Gastroesophageal sphincter (tissue), 3 donors: Measurements from ENCODE around the gene NFATC2IP.
A peak's percentile ranks its signal among the peaks of the same experiment; 100 is the strongest.

ENCODE experiments used
- EP300 ChIP-seq: sonication (generic); formaldehyde crosslinking; IDR thresholded peaks from one replicate; pipeline ENCODE4 v1.6.1; 2017; ENCODE audit warnings: antibody characterized with exemption, mild to moderate bottlenecking
- POLR2A ChIP-seq, 2 donors: fragments of 450-650 bp; IDR thresholded peaks; one replicate each; pipeline ENCODE4 v1.6.1; 2017; ENCODE audit warnings: antibody characterized with exemption in 2 of 2, mild to moderate bottlenecking in 2 of 2, moderate library complexity in 1 of 2
- TF ChIP-seq, protein P1 (sequence below), 4 experiments: fragments of 200-600 bp in 2 of 4; fragments of 450-650 bp in 2 of 4; sonication (generic) in 1 of 4; IDR thresholded peaks; one replicate each; pipeline ENCODE4 v1.5.1; 2017 to 2019; ENCODE audit warnings: antibody characterized with exemption in 4 of 4, mild to moderate bottlenecking in 2 of 4, moderate library complexity in 2 of 4

- TF ChIP-seq, protein P1, sequence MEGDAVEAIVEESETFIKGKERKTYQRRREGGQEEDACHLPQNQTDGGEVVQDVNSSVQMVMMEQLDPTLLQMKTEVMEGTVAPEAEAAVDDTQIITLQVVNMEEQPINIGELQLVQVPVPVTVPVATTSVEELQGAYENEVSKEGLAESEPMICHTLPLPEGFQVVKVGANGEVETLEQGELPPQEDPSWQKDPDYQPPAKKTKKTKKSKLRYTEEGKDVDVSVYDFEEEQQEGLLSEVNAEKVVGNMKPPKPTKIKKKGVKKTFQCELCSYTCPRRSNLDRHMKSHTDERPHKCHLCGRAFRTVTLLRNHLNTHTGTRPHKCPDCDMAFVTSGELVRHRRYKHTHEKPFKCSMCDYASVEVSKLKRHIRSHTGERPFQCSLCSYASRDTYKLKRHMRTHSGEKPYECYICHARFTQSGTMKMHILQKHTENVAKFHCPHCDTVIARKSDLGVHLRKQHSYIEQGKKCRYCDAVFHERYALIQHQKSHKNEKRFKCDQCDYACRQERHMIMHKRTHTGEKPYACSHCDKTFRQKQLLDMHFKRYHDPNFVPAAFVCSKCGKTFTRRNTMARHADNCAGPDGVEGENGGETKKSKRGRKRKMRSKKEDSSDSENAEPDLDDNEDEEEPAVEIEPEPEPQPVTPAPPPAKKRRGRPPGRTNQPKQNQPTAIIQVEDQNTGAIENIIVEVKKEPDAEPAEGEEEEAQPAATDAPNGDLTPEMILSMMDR (IDR thresholded peaks at IDR 0.05): peak in 3 of 4 experiments; percentile 50 to 69 (median 52)
- no peak for TF ChIP-seq POLR2A (IDR thresholded peaks at IDR 0.05)
- no peak for TF ChIP-seq EP300
These were observed 23.3 kb downstream of the NFATC2IP start for GRCh38 chr16:28974007-28974436.
